Measurements from ENCODE around the gene C22orf42. TPM values are rescaled to one million over a fixed set of nuclear protein-coding genes. Genes with fewer than 3 reads are reported as not detected.
"Not testable (repeated sequence)": the region's sequence is repeated elsewhere in the genome, so short reads cannot be mapped to it uniquely, and the experiment has no call there.

C22orf42 gene
- total and polyA plus RNA-seq, 4 donors, result 0.05 TPM; not detected in 3

- H3K4me3 ChIP-seq; H3K9ac ChIP-seq (ENCODE audit: insufficient read depth in 1 of 2, low read length in 2 of 2); H3K9me3 ChIP-seq (ENCODE audit: control insufficient read depth in 4 of 4, insufficient read depth in 3 of 4, low read length in 3 of 4); H3K27ac ChIP-seq (ENCODE audit: low read depth in 1 of 2, low read length in 1 of 2); H3K27me3 ChIP-seq (ENCODE audit: control insufficient read depth in 3 of 3, insufficient read depth in 3 of 3, low read length in 2 of 3); H3K36me3 ChIP-seq (ENCODE audit: control insufficient read depth in 4 of 4, insufficient read depth in 4 of 4, low read length in 4 of 4); DNase-seq; ATAC-seq (ENCODE audit: insufficient read depth, low FRiP score); H3K4me1 ChIP-seq (ENCODE audit: control insufficient read depth in 5 of 5, insufficient read depth in 5 of 5, low read length in 5 of 5): not testable (repeated sequence)
- 40 to 64% methylated on average over 6 of the region's 6 CpGs for WGBS, 2 donors
These were observed 7.5 kb downstream of the C22orf42 start for GRCh38 chr22:32151641-32152040.

GRCh38 chr22:32150647-32151046, 8.5 kb downstream of the C22orf42 start:
- H3K36me3 ChIP-seq (ENCODE audit: control insufficient read depth in 4 of 4, insufficient read depth in 4 of 4, low read length in 4 of 4); H3K27me3 ChIP-seq (ENCODE audit: control insufficient read depth in 3 of 3, insufficient read depth in 3 of 3, low read length in 2 of 3); H3K9ac ChIP-seq (ENCODE audit: insufficient read depth in 1 of 2, low read length in 2 of 2); H3K9me3 ChIP-seq (ENCODE audit: control insufficient read depth in 4 of 4, insufficient read depth in 3 of 4, low read length in 3 of 4); H3K27ac ChIP-seq (ENCODE audit: low read depth in 1 of 2, low read length in 1 of 2); ATAC-seq (ENCODE audit: insufficient read depth, low FRiP score); H3K4me3 ChIP-seq; H3K4me1 ChIP-seq (ENCODE audit: control insufficient read depth in 5 of 5, insufficient read depth in 5 of 5, low read length in 5 of 5); DNase-seq: not testable (repeated sequence)
- 28 to 47% methylated on average over 7 of the region's 7 CpGs for WGBS, 2 donors

GRCh38 chr22:32148372-32148771, 10.7 kb downstream of the C22orf42 start:
- not testable (repeated sequence) for H3K4me3 ChIP-seq; H3K9ac ChIP-seq (ENCODE audit: insufficient read depth in 1 of 2, low read length in 2 of 2); H3K4me1 ChIP-seq (ENCODE audit: control insufficient read depth in 5 of 5, insufficient read depth in 5 of 5, low read length in 5 of 5); DNase-seq; H3K9me3 ChIP-seq (ENCODE audit: control insufficient read depth in 4 of 4, insufficient read depth in 3 of 4, low read length in 3 of 4); H3K27me3 ChIP-seq (ENCODE audit: control insufficient read depth in 3 of 3, insufficient read depth in 3 of 3, low read length in 2 of 3); ATAC-seq (ENCODE audit: insufficient read depth, low FRiP score); H3K36me3 ChIP-seq (ENCODE audit: control insufficient read depth in 4 of 4, insufficient read depth in 4 of 4, low read length in 4 of 4); H3K27ac ChIP-seq (ENCODE audit: low read depth in 1 of 2, low read length in 1 of 2)
- WGBS, 2 donors, result 77 to 79% methylated on average over 4 of the region's 4 CpGs

GRCh38 chr22:32147128-32147527, 12.0 kb downstream of the C22orf42 start:
- H3K9me3 ChIP-seq (ENCODE audit: control insufficient read depth in 4 of 4, insufficient read depth in 3 of 4, low read length in 3 of 4); DNase-seq; ATAC-seq (ENCODE audit: insufficient read depth, low FRiP score); H3K27me3 ChIP-seq (ENCODE audit: control insufficient read depth in 3 of 3, insufficient read depth in 3 of 3, low read length in 2 of 3); H3K9ac ChIP-seq (ENCODE audit: insufficient read depth in 1 of 2, low read length in 2 of 2); H3K4me3 ChIP-seq; H3K4me1 ChIP-seq (ENCODE audit: control insufficient read depth in 5 of 5, insufficient read depth in 5 of 5, low read length in 5 of 5); H3K36me3 ChIP-seq (ENCODE audit: control insufficient read depth in 4 of 4, insufficient read depth in 4 of 4, low read length in 4 of 4); H3K27ac ChIP-seq (ENCODE audit: low read depth in 1 of 2, low read length in 1 of 2): not testable (repeated sequence)
- 86 to 95% methylated on average over 8 of the region's 8 CpGs for WGBS, 2 donors

GRCh38 chr22:32144496-32145274, 14.4 kb downstream of the C22orf42 start:
- peaks cover 0 to 5% (median 0%) of the 10 kb centered on the region in 3 donors for H3K27me3 ChIP-seq (ENCODE audit: control insufficient read depth in 3 of 3, insufficient read depth in 3 of 3, low read length in 2 of 3)
- H3K27ac ChIP-seq (ENCODE audit: low read depth in 1 of 2, low read length in 1 of 2), result no peak overlapping the region
- ATAC-seq (ENCODE audit: insufficient read depth, low FRiP score), result no peak
- H3K9ac ChIP-seq (ENCODE audit: insufficient read depth in 1 of 2, low read length in 2 of 2), result no peak overlapping the region
- no peaks in the 10 kb centered on the region for H3K4me1 ChIP-seq (ENCODE audit: control insufficient read depth in 5 of 5, insufficient read depth in 5 of 5, low read length in 5 of 5)
- TF ChIP-seq CTCF (IDR thresholded peaks at IDR 0.05; ENCODE audit: control extremely low read depth, extremely low read depth), result no peak
- no peak overlapping the region for H3K4me3 ChIP-seq
- H3K9me3 ChIP-seq (ENCODE audit: control insufficient read depth in 4 of 4, insufficient read depth in 3 of 4, low read length in 3 of 4), result no peaks in the 10 kb centered on the region
- 37 to 68% methylated on average over 6 of the region's 6 CpGs for WGBS, 2 donors
- H3K36me3 ChIP-seq (ENCODE audit: control insufficient read depth in 4 of 4, insufficient read depth in 4 of 4, low read length in 4 of 4), result no peaks in the 10 kb centered on the region
- DNase-seq, result peak in 1 of 3 donors; percentile 10

Data from lung (tissue), 12 donors.